ENCODE data around the gene ANXA8.

DNA sequence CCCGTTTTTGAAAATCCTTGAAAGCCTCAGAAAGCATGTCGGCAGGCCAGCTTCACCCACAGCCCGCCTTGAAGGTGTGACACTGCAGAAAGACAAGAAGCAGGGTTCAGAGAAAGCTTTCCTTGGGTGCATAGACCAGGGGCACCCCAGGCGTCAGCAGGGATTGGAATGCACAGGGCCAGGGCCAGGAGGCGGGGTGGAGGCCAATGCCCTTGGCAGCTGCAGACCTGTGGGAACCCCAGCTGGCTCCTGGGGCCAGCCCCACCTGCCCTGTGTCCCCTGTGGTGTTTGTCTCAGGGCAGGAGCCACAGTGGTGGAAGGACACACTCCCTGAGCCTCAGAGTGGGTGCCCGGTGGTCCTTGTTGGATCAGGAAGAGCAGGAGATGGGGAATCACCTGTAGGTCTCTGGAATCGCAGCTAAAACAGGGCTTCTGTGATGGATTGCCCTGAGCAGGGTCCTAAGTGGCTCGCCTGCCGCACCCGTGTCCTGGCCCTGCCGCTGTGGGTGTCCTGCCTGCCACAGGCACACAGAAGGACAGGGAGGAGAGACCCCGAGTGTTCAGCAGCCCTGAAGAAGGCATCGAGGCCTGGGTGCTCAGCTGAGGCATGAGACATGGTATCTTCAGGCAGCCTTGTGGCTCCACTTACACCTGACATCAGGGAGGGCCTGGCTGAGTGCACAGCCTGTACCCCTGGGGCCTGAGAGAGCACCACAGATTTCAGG, 32.5 kb downstream of the ANXA8 start:
- TF ChIP-seq, protein P1, sequence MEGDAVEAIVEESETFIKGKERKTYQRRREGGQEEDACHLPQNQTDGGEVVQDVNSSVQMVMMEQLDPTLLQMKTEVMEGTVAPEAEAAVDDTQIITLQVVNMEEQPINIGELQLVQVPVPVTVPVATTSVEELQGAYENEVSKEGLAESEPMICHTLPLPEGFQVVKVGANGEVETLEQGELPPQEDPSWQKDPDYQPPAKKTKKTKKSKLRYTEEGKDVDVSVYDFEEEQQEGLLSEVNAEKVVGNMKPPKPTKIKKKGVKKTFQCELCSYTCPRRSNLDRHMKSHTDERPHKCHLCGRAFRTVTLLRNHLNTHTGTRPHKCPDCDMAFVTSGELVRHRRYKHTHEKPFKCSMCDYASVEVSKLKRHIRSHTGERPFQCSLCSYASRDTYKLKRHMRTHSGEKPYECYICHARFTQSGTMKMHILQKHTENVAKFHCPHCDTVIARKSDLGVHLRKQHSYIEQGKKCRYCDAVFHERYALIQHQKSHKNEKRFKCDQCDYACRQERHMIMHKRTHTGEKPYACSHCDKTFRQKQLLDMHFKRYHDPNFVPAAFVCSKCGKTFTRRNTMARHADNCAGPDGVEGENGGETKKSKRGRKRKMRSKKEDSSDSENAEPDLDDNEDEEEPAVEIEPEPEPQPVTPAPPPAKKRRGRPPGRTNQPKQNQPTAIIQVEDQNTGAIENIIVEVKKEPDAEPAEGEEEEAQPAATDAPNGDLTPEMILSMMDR (IDR thresholded peaks at IDR 0.05; ENCODE audit: extremely low read depth in 1 of 2, insufficient read depth in 1 of 2, low read depth in 1 of 2, low read length in 2 of 2), result no peak
- TF ChIP-seq POLR2A (IDR thresholded peaks at IDR 0.05; ENCODE audit: low read depth, low read length) (no peak), EZH2 (IDR thresholded peaks at IDR 0.05; ENCODE audit: borderline replicate concordance, low read depth, low read length, severe bottlenecking) (no peak), POLR2AphosphoS5 (IDR thresholded peaks at IDR 0.05; ENCODE audit: insufficient read depth, low read depth, low read length) (no peak)

All from endothelial cell of umbilical vein (primary cell).